Stimulated activated naive CD8-positive, alpha-beta T cell treated with anti-CD3 and anti-CD28 coated beads, Interleukin-15, Interleukin-2, amounts not matched to agents 100 U/mL and 50 U/mL, for 24 hours (primary cell): Measurements from ENCODE around the gene RPS6KA3.
A peak's percentile ranks its signal among the peaks of the same experiment; 100 is the strongest.
"Not testable (repeated sequence)": the region's sequence is repeated elsewhere in the genome, so short reads cannot be mapped to it uniquely, and the experiment has no call there.

Source experiments
- ATAC-seq: fragments of 150-1000 bp; cut with Tn5 transposase; one replicate; pipeline ENCODE4 v1.10.0; 2021
- DNase-seq: peaks from one replicate; pipeline ENCODE4 v3.0.0; 2021

The RPS6KA3 gene

GRCh38 chrX:20265221-20265725 lies 1.4 kb downstream of the RPS6KA3 start:
- DNase-seq: peak; percentile 77
- ATAC-seq: peak; percentile 77

GRCh38 chrX:20263474-20263873 lies 3.2 kb downstream of the RPS6KA3 start:
- DNase-seq (no peak), ATAC-seq (no peak)

- DNase-seq (no peak), ATAC-seq (no peak)
These were observed 5.8 kb downstream of the RPS6KA3 start for GRCh38 chrX:20260885-20261284.

- no peak for DNase-seq
- no peak for ATAC-seq
These were observed 11.9 kb downstream of the RPS6KA3 start for GRCh38 chrX:20254712-20255299.

- DNase-seq (no peak), ATAC-seq (no peak)
These were observed 13.5 kb downstream of the RPS6KA3 start for GRCh38 chrX:20253232-20253543.

- DNase-seq: peak; percentile 74
- ATAC-seq: peak; percentile 77
These were observed 14.1 kb downstream of the RPS6KA3 start for GRCh38 chrX:20252381-20253231.

- ATAC-seq (no peak), DNase-seq (no peak)
These were observed 15.0 kb downstream of the RPS6KA3 start for GRCh38 chrX:20251691-20252090.

GRCh38 chrX:20250146-20250545 lies 16.6 kb downstream of the RPS6KA3 start:
- not testable (repeated sequence) for ATAC-seq, DNase-seq

GRCh38 chrX:20248592-20249192 lies 18.0 kb downstream of the RPS6KA3 start:
- no peak for ATAC-seq
- DNase-seq: no peak

GRCh38 chrX:20244931-20245330 lies 21.8 kb downstream of the RPS6KA3 start:
- no peak for ATAC-seq
- no peak for DNase-seq

GRCh38 chrX:20240201-20240600 lies 26.5 kb downstream of the RPS6KA3 start:
- ATAC-seq (no peak), DNase-seq (no peak)

- peak; percentile 23 for ATAC-seq
- DNase-seq: no peak
These were observed 28.8 kb downstream of the RPS6KA3 start for GRCh38 chrX:20237864-20238263.

GRCh38 chrX:20235755-20236154 lies 31.0 kb downstream of the RPS6KA3 start:
- ATAC-seq (no peak), DNase-seq (no peak)

GRCh38 chrX:20233336-20233735 lies 33.4 kb downstream of the RPS6KA3 start:
- ATAC-seq (no peak), DNase-seq (no peak)

- ATAC-seq (no peak), DNase-seq (no peak)
These were observed 35.1 kb downstream of the RPS6KA3 start for GRCh38 chrX:20231598-20231997.

- ATAC-seq: no peak
- no peak for DNase-seq
These were observed 36.3 kb downstream of the RPS6KA3 start for GRCh38 chrX:20230406-20230805.

- ATAC-seq (no peak), DNase-seq (no peak)
These were observed 37.6 kb downstream of the RPS6KA3 start for GRCh38 chrX:20229155-20229554.

- ATAC-seq: no peak
- DNase-seq: no peak
These were observed 38.5 kb downstream of the RPS6KA3 start for GRCh38 chrX:20228245-20228644.

- no peak for ATAC-seq
These were observed 39.6 kb downstream of the RPS6KA3 start for GRCh38 chrX:20227116-20227515.

GRCh38 chrX:20225488-20225833 lies 41.2 kb downstream of the RPS6KA3 start:
- DNase-seq (no peak), ATAC-seq (no peak)

More at GRCh38 chrX:20227116-20227515, 39.6 kb downstream of the RPS6KA3 start:
- DNase-seq: no peak

GRCh38 chrX:20224814-20225487 lies 41.8 kb downstream of the RPS6KA3 start:
- no peak for DNase-seq
- ATAC-seq: peak; percentile 95

GRCh38 chrX:20221902-20222301 lies 44.8 kb downstream of the RPS6KA3 start:
- DNase-seq (no peak), ATAC-seq (no peak)
